Suppressor macrophage (primary cell): ENCODE results near the gene SHISAL2A.

Experiments
- DNase-seq, 4 experiments: peaks; one replicate each; pipeline ENCODE4 v3.0.0-alpha.2; 2020 to 2022
- total RNA-seq, 17 experiments: gene quantifications; one replicate each; lab custom pipeline; 2026; ENCODE audit warnings: mixed read lengths in 6 of 17, inconsistent platforms in 3 of 17; lab: John Stamatoyannopoulos, UW

Gene SHISAL2A
- 0 to 2.0 (median 0) reads per million in 17 experiments for total RNA-seq

DNA sequence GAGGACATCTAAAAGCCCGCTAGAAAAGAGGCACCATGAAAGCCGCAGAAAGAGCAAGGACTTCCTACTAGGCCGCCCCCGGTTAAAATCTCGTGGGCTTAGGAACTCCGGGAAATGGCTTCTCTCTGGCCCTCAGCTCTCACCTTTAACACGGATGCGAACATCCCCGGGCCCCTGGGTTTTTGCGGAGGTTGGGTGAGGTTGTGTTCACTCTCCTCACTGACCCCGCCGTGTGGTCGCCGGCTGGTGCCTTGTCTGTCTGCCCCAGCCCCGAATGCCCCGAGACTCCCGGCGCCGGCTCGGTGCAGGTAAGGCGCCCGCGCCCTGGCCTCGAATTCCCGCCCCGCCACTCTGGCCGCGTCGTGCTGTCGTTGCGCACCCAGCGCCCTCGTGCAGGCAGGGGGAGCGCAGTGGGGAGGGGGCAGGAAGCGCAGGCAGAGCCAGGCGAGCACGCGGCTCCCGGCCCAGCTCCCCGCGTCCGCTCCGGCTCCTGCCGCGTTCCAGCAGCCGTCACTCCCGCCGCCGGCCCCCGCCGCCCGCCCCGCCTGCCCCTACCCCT, at the start of gene SHISAL2A:
SHISAL2A (plus strand) TSS at position 437 of the 559 bp plus-strand sequence. CDS start 326 bp downstream, outside the sequence.
- peak in 3 of 4 experiments; percentile 12 to 43 (median 38) for DNase-seq

DNA sequence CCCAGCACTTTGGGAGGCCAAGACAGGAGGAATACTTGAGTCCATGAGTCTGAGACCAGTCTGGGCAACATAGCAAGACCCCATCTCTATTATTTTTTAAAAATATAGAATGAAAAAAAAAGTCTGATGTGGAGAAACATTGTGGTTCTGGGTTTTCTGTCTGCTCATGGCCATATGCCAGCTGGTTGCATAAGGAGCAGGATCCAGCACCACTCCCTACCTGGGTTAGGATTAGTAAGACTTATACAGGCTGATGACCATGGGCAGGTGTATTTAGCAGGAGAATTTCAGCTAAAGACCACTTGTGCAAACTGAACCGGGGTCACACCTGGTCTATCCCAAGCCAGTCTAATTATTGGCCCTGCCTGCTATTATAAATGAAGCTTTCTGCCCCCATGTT, 47.5 kb upstream of the SHISAL2A start:
- DNase-seq: no peak

GRCh38 chr1:52588027-52588426, 44.9 kb upstream of the SHISAL2A start:
- DNase-seq: no peak

- peak; percentile 55 to 83 (median 69) for DNase-seq
Measured at GRCh38 chr1:52588535-52588934, 44.4 kb upstream of the SHISAL2A start.

DNA sequence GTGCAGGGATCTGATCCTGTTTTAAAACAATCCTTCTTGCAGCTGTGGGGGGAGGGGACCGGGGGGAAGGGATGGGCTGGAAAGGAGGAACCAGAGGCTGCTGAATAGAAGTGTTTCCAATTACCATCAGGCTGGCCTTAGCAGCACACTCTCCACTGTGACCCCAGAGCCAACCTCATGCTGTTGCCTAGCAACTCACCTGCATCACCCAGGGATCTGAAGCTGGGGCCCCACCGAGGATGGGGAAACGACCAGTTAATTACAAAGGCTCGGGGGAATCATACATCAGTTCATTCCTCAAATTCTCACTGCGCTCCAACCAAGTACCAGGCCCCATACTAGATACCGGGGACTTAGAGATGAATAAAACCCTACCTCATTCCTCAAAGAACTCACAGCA, 42.7 kb upstream of the SHISAL2A start:
- no peak for DNase-seq

GRCh38 chr1:52592637-52593323, 40.2 kb upstream of the SHISAL2A start:
- peak in 1 of 4 experiments; percentile 10 for DNase-seq

DNA sequence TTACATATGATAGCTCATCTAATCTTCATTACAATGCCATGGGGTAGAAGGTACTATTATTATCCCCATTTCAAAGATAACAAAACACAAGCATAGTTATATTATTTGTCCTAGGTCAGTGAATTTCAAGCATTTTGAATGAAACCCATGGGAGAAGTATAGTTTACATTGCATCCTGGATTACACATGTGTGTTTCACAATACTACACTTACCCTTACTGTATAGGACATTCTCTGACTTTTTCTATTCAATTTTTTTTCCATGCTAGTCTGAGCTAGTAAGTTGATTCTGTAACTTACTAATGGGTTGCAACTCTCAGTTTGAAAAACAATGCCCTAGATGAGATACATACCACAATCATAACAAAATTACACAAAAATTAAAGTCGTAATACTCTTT, 39.5 kb upstream of the SHISAL2A start:
- DNase-seq: no peak

- no peak for DNase-seq
Measured at GRCh38 chr1:52595061-52595460, 37.9 kb upstream of the SHISAL2A start.

- no peak for DNase-seq
Measured at GRCh38 chr1:52597912-52598311, 35.1 kb upstream of the SHISAL2A start.

- DNase-seq: no peak
Measured at GRCh38 chr1:52598729-52599128, 34.2 kb upstream of the SHISAL2A start.

DNA sequence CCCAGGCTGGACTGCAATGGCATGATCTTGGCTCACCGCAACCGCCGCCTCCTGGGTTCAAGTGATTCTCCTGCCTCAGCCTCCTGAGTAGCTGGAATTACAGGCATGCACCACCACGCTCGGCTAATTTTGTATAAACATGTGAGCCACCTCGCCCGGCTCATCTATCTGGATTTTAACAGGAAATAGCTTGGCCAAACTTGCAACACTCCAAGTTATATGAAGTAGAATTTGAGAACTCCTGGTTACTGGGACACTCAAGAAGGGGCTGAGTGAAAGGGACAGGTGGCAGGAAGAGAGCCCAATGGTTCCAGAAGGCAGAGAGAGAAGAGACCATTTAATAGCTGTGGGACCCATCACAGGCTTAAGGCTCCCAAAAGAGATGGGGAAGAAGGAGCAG, 33.7 kb upstream of the SHISAL2A start:
- DNase-seq: no peak

GRCh38 chr1:52600533-52601179, 32.3 kb upstream of the SHISAL2A start:
- no peak for DNase-seq

GRCh38 chr1:52601519-52601918, 31.4 kb upstream of the SHISAL2A start:
- no peak for DNase-seq

DNA sequence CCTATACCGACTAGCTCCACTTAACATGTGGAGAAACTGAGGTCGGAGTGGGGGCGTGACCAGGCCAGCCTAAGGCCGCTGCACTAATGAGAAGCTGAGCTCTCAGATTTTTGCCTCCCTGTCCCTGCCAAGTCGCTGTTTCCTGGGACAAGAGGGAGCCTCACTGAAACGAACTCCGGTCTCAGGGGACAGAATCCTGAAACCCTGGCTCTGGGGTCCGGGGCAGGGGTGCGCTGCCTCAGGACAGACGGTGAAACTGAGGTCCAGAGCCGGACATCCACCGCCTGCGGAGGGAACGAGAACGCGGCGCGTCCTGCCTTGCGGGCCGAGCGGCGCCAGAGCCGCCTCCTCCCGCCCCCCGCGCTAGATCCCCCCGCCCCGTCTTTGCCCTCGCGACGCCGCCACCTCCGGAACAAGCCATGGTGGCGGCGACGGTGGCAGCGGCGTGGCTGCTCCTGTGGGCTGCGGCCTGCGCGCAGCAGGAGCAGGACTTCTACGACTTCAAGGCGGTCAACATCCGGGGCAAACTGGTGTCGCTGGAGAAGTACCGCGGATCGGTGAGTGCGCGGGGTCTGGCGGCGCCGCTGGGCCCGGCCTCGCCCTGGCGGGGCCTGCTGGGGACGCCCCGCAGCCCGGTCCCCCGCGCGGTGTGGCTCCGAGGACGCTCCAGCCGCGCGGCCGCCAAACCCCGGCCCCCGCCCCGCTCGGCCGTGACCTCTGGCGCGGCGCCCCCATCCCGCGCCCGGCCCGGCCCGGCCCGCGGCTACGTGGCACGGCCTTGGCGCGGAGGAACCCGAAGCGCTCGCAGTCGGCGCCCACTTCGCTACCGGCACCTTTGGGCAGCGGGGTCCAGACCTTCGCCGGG, 30.7 kb upstream of the SHISAL2A start, which contains the start of gene GPX7:
GPX7 (plus strand) TSS at position 381 of the 865 bp plus-strand sequence; CDS start at position 420, 39 bp downstream.
- DNase-seq: peak; percentile 21 to 55 (median 37)

- no peak for DNase-seq
Measured at GRCh38 chr1:52602856-52603600, 29.9 kb upstream of the SHISAL2A start.

GRCh38 chr1:52603630-52604029, 29.3 kb upstream of the SHISAL2A start:
- no peak for DNase-seq

DNA sequence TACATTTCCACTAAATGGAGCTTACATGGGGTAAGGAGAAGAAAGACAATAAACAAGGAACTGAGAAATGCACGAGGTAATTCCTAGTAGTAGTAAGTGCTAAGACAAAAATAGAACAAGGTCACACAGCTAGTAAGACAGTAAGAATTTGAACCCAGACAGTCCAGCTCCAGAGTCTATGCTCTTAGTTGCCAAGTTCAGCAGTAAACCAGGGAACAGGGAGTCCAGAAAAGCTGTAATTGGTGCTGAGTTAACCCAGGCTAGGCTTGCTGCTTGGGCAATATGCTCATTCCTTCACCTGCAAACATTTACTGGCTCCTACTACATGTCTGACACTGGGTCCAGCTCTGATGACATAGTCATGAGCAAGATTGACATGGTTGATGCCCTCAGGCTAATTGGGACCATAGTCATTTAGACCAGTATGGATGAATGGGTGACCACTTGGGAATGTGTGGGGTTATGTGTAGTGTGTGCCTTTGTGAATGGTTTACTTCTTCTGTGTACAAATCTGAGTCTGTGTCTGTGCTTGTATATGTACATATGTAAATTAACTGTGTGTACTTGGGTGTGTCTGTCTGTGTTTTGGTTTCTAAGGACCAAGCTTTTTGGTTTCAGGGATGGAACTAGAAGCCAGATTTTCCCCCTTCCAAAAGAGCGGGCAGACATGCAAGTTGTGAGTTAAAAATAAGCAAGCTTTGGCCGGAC, 28.8 kb upstream of the SHISAL2A start:
- DNase-seq: peak in 1 of 4 experiments; percentile 21

DNA sequence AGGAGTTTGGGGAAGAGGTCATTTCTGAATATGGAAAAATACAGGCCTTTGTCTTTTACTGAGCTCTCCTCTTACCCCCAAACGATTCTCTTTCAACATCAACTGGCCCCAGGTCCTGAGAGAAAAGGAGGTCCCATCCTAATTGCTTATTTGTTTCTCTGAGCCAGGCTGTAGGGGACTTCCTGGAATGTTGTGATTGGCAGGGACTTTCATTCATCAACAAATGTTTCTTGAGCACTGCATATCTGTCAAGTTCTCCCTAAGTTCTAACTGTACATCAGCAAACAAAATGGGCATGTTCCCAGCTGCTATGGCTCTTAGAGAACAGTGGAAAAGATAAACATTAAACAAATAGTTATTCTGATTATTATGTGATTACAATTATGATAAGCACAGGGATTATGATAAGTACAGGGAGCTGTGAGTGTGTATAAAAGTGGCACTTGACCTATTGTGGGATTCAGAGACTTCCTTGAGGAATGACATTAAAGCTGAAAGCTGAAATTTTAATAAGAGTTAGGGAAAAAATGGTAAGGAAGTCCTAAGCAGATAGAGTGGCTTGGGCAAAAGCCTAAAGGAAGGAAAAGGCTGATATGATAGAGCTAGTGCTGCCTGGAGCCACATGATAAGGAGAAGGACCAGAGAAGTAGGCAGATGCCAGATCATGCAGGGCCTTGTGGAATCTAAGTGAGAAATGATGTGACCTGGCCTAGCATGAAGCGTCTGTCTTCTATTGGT, 19.2 kb upstream of the SHISAL2A start:
- DNase-seq: no peak

DNA sequence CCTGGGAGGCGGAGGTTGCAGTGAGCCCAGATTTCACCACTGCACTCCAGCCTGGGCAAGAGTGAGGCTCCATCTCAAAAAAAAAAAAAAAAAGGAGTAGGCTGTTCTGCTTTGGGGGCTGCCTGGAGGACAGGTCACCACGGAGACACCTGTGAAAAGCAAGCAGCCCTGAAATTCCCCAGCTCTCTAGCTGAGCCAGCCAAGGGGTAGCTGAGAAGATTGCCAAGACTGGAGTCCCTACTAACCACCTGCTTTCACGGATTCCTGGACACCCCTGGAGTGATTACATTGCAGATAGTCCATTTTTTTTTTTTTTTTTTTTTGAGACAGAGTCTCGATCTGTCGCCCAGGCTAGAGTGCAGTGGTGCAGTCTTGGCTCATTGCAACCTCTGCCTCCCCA, 18.3 kb upstream of the SHISAL2A start:
- no peak for DNase-seq

GRCh38 chr1:52615489-52616042, 17.4 kb upstream of the SHISAL2A start:
- no peak for DNase-seq
